ENCODE results near the gene CTAGE4. TPM values are rescaled to one million over a fixed set of nuclear protein-coding genes. Genes with fewer than 3 reads are reported as not detected.

The CTAGE4 gene, protein sequence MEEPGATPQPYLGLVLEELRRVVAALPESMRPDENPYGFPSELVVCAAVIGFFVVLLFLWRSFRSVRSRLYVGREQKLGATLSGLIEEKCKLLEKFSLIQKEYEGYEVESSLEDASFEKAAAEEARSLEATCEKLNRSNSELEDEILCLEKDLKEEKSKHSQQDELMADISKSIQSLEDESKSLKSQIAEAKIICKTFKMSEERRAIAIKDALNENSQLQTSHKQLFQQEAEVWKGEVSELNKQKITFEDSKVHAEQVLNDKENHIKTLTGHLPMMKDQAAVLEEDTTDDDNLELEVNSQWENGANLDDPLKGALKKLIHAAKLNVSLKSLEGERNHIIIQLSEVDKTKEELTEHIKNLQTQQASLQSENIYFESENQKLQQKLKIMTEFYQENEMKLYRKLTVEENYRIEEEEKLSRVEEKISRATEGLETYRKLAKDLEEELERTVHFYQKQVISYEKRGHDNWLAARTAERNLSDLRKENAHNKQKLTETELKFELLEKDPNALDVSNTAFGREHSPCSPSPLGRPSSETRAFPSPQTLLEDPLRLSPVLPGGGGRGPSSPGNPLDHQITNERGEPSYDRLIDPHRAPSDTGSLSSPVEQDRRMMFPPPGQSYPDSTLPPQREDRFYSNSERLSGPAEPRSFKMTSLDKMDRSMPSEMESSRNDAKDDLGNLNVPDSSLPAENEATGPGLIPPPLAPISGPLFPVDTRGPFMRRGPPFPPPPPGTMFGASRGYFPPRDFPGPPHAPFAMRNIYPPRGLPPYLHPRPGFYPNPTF
- total RNA-seq = 0.19 and 0.28 TPM in 2 replicates

DNA sequence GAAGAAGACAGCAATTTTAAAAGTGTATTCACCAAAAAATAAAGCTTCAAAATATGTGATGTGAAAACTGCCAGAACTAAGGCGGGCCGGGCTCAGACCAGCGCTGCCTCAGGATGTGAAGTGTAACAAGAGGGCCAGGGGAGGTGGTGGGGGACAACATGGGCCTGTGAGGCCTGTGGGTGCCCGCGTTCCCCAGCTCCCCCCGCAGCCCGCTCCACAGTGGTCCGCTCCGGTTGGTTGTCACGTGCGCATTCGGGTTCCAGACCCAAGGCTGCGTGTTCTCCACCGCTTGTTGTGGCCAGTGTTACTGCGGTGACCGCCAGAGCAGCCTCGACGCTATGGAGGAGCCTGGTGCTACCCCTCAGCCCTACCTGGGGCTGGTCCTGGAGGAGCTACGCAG lies at the start of gene CTAGE4:
TSS of gene CTAGE4 (plus strand) at position 301 of the 400 bp plus-strand sequence. CDS start at position 339, 38 bp downstream.

DNA sequence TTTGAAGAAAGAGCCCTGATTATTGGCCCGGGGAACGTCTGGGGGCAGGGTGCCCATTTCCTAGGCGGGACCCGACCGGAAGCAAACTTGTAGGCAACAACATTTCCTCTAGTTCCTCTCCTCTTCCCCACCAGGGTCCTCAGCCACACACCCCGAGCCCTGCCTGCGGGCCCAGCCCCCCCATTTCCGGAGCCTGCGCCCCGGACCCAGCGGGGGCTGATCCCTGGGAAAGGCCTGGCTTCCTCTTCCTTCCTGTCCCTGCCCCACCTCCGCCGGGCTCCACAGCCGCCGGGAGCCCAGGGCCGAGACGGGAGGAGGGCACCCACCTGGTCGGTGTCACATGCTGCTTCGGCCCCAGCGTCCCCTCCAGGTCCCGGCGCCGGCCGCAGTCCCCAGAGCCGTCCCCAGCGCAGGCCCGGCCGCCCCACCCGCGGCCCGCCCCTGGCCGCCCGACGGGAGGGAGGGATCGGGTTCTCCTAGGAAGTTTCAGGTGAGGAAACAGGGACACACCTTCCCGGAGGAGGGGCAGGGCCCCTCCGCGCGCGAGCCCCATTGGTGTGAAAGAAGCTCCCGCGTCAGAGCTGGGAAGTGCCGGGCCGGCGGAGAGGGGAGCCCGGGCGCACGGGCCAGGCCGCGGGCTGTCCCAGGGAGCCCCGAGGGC lies 12.1 kb downstream of the CTAGE4 start, which contains the start of gene ARHGEF35:
TSS of gene ARHGEF35 (minus strand) at position 622 of the 661 bp plus-strand sequence. CDS start 7,450 bp downstream, outside the sequence.

Other genes with a start within 250 kb of the CTAGE4 start
- gene OR2F2, start 248.2 kb upstream of the CTAGE4 start, total RNA-seq = under 0.01 TPM in 1 of 2 replicates, not detected in the other
- gene OR2F1, start 228.6 kb upstream of the CTAGE4 start, total RNA-seq = not detected in 2 replicates
- gene OR6B1, start 183.1 kb upstream of the CTAGE4 start, total RNA-seq = not detected in 2 replicates
- gene OR2A5, start 134.5 kb upstream of the CTAGE4 start, total RNA-seq = not detected in 2 replicates
- gene OR2A25, start 113.7 kb upstream of the CTAGE4 start, total RNA-seq = not detected in 2 replicates
- not detected in 2 replicates for gene OR2A12, start 97.2 kb upstream of the CTAGE4 start, total RNA-seq
- not detected in 2 replicates for gene OR2A2, start 73.9 kb upstream of the CTAGE4 start, total RNA-seq
- gene OR2A14, start 60.3 kb upstream of the CTAGE4 start, total RNA-seq = not detected in 2 replicates
- gene ARHGEF35, start 12.4 kb downstream of the CTAGE4 start, total RNA-seq = 0.85 and 1.5 TPM in 2 replicates
- under 0.01 TPM in 1 of 2 replicates, not detected in the other for gene OR2A42, start 56.1 kb downstream of the CTAGE4 start, total RNA-seq
- gene OR2A7, start 81.3 kb downstream of the CTAGE4 start, total RNA-seq = not detected in 2 replicates
- 0.19 TPM in 1 of 2 replicates, not detected in the other for gene CTAGE8, start 85.8 kb downstream of the CTAGE4 start, total RNA-seq
- gene OR2A1, start 129.0 kb downstream of the CTAGE4 start, total RNA-seq = under 0.01 TPM in 1 of 2 replicates, not detected in the other
- 1.1 and 2.1 TPM in 2 replicates for gene ARHGEF5, start 171.9 kb downstream of the CTAGE4 start, total RNA-seq
- not detected in 2 replicates for gene NOBOX, start 220.2 kb downstream of the CTAGE4 start, total RNA-seq